Measurements from ENCODE around the gene GABBR2. TPM values are rescaled to one million over a fixed set of nuclear protein-coding genes. Genes with fewer than 3 reads are reported as not detected.

GABBR2 gene
- total RNA-seq, 1 experiment from 2014 or later: 6.3 TPM

DNA sequence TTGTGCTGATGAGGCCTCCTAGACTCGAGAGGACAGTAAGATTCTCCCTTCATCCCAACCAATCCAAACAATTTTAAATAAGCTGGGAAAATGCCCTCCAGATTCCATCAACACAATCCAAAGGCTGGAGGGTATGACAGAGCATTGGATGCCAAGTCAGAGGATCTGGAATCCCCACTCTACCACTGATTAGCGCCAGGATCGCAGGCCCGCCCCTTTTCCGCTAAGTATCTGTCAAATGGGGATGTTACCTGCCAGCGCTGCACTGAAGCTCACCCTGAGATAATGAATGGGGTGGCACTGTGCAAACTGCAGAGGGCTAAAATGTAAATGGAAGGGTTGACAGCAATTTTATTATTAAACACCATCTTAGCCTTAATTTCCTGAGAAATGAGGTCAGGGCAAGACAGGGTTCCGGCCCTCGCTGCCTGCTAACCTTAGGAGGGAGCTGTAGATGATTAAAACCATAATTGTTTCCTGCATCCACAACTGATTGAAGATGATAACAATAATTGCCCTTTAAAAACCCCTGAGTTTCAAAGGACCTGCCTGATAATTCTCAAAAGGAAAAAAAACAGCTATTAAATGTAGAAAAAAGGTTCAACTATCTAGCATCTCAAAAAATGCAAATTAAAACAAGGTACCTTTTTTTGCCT lies 31.6 kb upstream of the GABBR2 start:
- intact Hi-C loops (cut with micrococcal nuclease; ENCODE audit: unreplicated experiment) (no loop called here), in situ Hi-C loops (cut with HindIII; ENCODE audit: low pct_unique_long_range_greater_than_20kb, low sequenced_read_pairs) (no loop called here)
- Histone ChIP-seq H3K36me3 (ENCODE audit: control insufficient read depth, insufficient read depth, low read length) (no peaks in the 10 kb centered on the region), H3K27ac (ENCODE audit: low read length) (no peak overlapping the region), H3K4me3 (ENCODE audit: low read depth in 2 of 2, low read length in 2 of 2) (no peak overlapping the region), H3K9me3 (ENCODE audit: control insufficient read depth, insufficient read depth, low read depth, low read length) (no peaks in the 10 kb centered on the region), H3K27me3 (ENCODE audit: control insufficient read depth, insufficient read depth, low read length) (no peaks in the 10 kb centered on the region), H3K4me1 (ENCODE audit: control insufficient read depth, insufficient read depth, low read length) (no peaks in the 10 kb centered on the region)
- TF ChIP-seq, protein P1, sequence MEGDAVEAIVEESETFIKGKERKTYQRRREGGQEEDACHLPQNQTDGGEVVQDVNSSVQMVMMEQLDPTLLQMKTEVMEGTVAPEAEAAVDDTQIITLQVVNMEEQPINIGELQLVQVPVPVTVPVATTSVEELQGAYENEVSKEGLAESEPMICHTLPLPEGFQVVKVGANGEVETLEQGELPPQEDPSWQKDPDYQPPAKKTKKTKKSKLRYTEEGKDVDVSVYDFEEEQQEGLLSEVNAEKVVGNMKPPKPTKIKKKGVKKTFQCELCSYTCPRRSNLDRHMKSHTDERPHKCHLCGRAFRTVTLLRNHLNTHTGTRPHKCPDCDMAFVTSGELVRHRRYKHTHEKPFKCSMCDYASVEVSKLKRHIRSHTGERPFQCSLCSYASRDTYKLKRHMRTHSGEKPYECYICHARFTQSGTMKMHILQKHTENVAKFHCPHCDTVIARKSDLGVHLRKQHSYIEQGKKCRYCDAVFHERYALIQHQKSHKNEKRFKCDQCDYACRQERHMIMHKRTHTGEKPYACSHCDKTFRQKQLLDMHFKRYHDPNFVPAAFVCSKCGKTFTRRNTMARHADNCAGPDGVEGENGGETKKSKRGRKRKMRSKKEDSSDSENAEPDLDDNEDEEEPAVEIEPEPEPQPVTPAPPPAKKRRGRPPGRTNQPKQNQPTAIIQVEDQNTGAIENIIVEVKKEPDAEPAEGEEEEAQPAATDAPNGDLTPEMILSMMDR (IDR thresholded peaks at IDR 0.05): no peak
- no peak for TF ChIP-seq POLR2AphosphoS5 (IDR thresholded peaks at IDR 0.05; ENCODE audit: low read depth, low read length)
- TF ChIP-seq, protein P2, sequence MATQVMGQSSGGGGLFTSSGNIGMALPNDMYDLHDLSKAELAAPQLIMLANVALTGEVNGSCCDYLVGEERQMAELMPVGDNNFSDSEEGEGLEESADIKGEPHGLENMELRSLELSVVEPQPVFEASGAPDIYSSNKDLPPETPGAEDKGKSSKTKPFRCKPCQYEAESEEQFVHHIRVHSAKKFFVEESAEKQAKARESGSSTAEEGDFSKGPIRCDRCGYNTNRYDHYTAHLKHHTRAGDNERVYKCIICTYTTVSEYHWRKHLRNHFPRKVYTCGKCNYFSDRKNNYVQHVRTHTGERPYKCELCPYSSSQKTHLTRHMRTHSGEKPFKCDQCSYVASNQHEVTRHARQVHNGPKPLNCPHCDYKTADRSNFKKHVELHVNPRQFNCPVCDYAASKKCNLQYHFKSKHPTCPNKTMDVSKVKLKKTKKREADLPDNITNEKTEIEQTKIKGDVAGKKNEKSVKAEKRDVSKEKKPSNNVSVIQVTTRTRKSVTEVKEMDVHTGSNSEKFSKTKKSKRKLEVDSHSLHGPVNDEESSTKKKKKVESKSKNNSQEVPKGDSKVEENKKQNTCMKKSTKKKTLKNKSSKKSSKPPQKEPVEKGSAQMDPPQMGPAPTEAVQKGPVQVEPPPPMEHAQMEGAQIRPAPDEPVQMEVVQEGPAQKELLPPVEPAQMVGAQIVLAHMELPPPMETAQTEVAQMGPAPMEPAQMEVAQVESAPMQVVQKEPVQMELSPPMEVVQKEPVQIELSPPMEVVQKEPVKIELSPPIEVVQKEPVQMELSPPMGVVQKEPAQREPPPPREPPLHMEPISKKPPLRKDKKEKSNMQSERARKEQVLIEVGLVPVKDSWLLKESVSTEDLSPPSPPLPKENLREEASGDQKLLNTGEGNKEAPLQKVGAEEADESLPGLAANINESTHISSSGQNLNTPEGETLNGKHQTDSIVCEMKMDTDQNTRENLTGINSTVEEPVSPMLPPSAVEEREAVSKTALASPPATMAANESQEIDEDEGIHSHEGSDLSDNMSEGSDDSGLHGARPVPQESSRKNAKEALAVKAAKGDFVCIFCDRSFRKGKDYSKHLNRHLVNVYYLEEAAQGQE (IDR thresholded peaks at IDR 0.05; ENCODE audit: insufficient read depth in 1 of 2, low read depth in 2 of 2, low read length in 1 of 2): no peak
- TF ChIP-seq TCF7L2 (IDR thresholded peaks at IDR 0.05; ENCODE audit: low read depth, low read length): no peak
- no peak for TF ChIP-seq SIN3A (IDR thresholded peaks at IDR 0.05; ENCODE audit: borderline replicate concordance, insufficient read depth, low read depth, low read length)
- CTCF ChIA-PET: no interaction called here
- POLR2A ChIA-PET: no interaction called here
- no TSS peak for BruUV-seq (replicated peaks)
- DNase-seq (ENCODE audit: low read depth, low spot score) (no peak), ATAC-seq (no peak)

DNA sequence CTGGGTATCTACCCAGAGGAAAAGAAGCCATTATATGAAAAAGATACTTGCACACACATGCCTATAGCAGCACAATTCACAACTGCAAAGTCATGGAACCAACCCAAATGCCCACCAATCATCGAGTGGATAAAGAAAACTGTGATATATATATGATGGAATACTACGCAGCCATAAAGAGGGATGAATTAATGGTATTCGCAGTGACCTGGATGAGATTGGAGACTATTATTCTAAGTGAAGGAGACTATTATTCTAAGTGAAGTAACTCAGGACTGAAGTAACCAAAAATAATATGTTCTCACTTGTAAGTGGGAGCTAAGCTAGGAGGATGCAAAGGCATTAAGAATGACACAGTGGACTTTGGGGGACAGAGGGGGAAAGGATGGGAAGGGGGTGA lies 30.0 kb upstream of the GABBR2 start:
- Histone ChIP-seq H3K4me3 (ENCODE audit: low read depth in 2 of 2, low read length in 2 of 2) (no peak overlapping the region), H3K27me3 (ENCODE audit: control insufficient read depth, insufficient read depth, low read length) (no peaks in the 10 kb centered on the region), H3K27ac (ENCODE audit: low read length) (no peak overlapping the region), H3K4me1 (ENCODE audit: control insufficient read depth, insufficient read depth, low read length) (no peaks in the 10 kb centered on the region), H3K36me3 (ENCODE audit: control insufficient read depth, insufficient read depth, low read length) (no peaks in the 10 kb centered on the region), H3K9me3 (ENCODE audit: control insufficient read depth, insufficient read depth, low read depth, low read length) (no peaks in the 10 kb centered on the region)
- DNase-seq (ENCODE audit: low read depth, low spot score) (no peak), ATAC-seq (no peak)
- no peak for TF ChIP-seq SIN3A (IDR thresholded peaks at IDR 0.05; ENCODE audit: borderline replicate concordance, insufficient read depth, low read depth, low read length)
- TF ChIP-seq TCF7L2 (IDR thresholded peaks at IDR 0.05; ENCODE audit: low read depth, low read length): no peak
- TF ChIP-seq, protein P2 (IDR thresholded peaks at IDR 0.05; ENCODE audit: insufficient read depth in 1 of 2, low read depth in 2 of 2, low read length in 1 of 2): no peak
- TF ChIP-seq, protein P1 (IDR thresholded peaks at IDR 0.05): no peak
- no peak for TF ChIP-seq POLR2AphosphoS5 (IDR thresholded peaks at IDR 0.05; ENCODE audit: low read depth, low read length)
- CTCF ChIA-PET: no interaction called here
- POLR2A ChIA-PET: no interaction called here
- in situ Hi-C loops (cut with HindIII; ENCODE audit: low pct_unique_long_range_greater_than_20kb, low sequenced_read_pairs) (no loop called here), intact Hi-C loops (cut with micrococcal nuclease; ENCODE audit: unreplicated experiment) (no loop called here)
- BruUV-seq (replicated peaks): no TSS peak
